ENCODE measurements around the gene ATP6V1E1.

DNA sequence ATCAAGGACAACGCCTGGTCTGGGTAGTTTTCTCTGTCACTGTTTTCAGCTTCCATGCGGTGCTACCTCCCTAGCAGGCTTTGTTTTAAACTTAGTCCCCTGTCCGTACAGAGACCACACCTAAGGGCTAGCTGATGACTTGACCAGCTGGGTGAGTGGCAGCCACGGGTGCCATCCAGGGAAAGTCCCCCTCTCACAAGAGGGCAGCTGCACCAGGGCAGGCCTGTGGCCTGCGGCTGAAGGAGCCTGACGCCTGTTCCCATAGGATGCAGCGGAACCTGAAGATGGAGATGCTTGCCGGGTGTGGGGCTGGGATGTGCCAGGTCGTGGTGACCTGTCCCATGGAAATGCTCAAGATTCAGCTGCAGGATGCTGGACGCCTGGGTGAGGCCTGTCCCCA, 45.4 kb downstream of the ATP6V1E1 start:
- TF ChIP-seq, protein P1, sequence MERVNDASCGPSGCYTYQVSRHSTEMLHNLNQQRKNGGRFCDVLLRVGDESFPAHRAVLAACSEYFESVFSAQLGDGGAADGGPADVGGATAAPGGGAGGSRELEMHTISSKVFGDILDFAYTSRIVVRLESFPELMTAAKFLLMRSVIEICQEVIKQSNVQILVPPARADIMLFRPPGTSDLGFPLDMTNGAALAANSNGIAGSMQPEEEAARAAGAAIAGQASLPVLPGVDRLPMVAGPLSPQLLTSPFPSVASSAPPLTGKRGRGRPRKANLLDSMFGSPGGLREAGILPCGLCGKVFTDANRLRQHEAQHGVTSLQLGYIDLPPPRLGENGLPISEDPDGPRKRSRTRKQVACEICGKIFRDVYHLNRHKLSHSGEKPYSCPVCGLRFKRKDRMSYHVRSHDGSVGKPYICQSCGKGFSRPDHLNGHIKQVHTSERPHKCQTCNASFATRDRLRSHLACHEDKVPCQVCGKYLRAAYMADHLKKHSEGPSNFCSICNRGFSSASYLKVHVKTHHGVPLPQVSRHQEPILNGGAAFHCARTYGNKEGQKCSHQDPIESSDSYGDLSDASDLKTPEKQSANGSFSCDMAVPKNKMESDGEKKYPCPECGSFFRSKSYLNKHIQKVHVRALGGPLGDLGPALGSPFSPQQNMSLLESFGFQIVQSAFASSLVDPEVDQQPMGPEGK (CRISPR knock-in tag; IDR thresholded peaks at IDR 0.05; ENCODE audit: borderline replicate concordance) = no peak
- TF ChIP-seq GLIS3 (CRISPR knock-in tag; IDR thresholded peaks at IDR 0.05) = no peak
- TF ChIP-seq RARB (CRISPR knock-in tag; IDR thresholded peaks at IDR 0.05) = no peak
- no peak for TF ChIP-seq BACH2 (CRISPR knock-in tag; IDR thresholded peaks at IDR 0.05; ENCODE audit: borderline replicate concordance)
- no peak for TF ChIP-seq ISL1 (CRISPR knock-in tag; IDR thresholded peaks at IDR 0.05)
- no peak for TF ChIP-seq SNAI2 (CRISPR knock-in tag; IDR thresholded peaks at IDR 0.05)
- TF ChIP-seq TCF4 (CRISPR knock-in tag; IDR thresholded peaks at IDR 0.05; ENCODE audit: borderline replicate concordance) = no peak
- TF ChIP-seq PPARA (CRISPR knock-in tag; IDR thresholded peaks at IDR 0.05; ENCODE audit: borderline replicate concordance) = no peak
- TF ChIP-seq, protein P2, sequence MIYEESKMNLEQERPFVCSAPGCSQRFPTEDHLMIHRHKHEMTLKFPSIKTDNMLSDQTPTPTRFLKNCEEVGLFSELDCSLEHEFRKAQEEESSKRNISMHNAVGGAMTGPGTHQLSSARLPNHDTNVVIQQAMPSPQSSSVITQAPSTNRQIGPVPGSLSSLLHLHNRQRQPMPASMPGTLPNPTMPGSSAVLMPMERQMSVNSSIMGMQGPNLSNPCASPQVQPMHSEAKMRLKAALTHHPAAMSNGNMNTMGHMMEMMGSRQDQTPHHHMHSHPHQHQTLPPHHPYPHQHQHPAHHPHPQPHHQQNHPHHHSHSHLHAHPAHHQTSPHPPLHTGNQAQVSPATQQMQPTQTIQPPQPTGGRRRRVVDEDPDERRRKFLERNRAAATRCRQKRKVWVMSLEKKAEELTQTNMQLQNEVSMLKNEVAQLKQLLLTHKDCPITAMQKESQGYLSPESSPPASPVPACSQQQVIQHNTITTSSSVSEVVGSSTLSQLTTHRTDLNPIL (CRISPR knock-in tag; IDR thresholded peaks at IDR 0.05; ENCODE audit: low read depth) = no peak
- no peak for TF ChIP-seq ZFP3 (CRISPR knock-in tag; IDR thresholded peaks at IDR 0.05)
- TF ChIP-seq ZFP30 (CRISPR knock-in tag; IDR thresholded peaks at IDR 0.05) = no peak

Measured in SK-N-SH treated with all-trans-retinoic acid at 6 μM for 48 hours (cell line).